ENCODE measurements around the gene CC2D1A.

The CC2D1A gene

DNA sequence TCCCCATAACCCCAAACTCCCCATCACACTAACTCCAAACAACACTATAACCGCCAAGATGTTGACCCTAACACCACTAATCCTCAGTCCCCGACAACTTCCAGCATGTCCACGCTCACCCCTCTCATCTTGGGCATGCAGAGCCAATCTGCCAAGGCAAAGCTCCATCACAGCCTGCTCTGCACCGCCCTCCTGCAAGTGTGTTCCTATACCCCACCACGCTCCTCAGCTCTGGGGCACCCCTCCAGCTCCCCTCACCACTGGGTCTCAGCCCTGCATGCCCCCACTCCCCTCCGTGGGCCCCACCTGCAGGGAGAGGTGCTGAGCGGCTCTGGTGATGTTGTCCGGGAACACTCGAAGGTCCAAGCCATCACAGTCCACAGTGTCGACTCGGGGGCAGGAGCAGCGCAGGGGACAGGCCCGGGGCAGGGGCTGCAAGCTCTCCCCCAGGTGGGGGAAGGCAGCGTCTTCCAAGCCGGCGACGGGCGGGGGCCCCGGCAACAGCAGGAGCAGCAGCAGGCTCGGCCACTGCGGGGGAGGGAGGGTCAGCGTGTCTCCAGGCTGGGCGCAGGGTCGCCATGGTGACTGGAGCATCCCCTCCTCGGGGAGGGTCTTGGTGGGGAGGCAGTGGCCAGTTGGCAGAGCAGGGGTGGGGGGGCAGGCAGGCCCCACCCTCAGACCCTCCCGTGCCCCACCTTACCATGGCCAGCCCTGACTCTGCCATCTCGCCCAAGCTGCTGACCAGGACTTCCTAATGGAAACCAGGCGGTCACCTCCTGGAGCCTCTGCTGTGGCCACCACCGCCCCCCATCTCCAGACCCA, 31.7 kb downstream of the CC2D1A start:
- no peak for DNase-seq (ENCODE audit: low spot score)

GRCh38 chr19:13938301-13939064, 32.5 kb downstream of the CC2D1A start, which contains the start of gene PODNL1:
TSS of gene PODNL1 (minus strand) at chr19:13938417. CDS start at chr19:13938181, 236 bp downstream.
- no peak for DNase-seq (ENCODE audit: low spot score)

DNA sequence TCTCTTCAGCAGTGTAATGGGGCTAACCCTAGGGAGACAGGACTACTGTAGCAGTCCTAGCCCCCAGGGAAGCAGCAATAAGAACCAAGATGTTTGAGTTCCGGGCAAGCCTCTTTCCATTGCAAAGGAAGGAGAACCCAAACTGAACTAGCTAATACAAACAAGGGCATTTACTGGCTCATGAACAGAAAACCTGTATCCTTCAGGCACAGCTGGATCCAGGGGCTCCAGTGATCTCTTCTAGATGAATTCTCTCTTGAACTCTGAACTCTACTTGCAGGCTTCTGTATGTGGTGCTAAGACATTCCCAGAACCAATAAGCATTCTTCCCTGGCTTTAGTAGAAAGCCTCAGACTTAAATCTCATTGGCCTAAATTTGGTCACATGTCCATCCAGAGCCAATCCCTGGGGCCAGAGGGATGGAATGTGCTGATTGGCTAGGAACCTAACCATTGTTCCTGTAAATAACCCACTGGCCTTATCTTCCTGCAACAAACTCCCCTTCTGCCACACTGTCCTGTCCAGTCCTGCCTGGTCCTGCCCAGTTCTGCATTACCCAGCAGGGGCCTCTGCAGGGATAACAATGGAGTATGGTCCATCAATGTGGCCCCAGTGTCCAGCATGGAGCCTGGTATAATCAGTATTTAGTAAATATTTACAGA, 36.2 kb downstream of the CC2D1A start:
- DNase-seq (ENCODE audit: low spot score), result no peak

- DNase-seq (ENCODE audit: low spot score), result no peak
Observed at GRCh38 chr19:13946414-13946813, 40.4 kb downstream of the CC2D1A start.

- DNase-seq (ENCODE audit: low spot score), result no peak
Observed at GRCh38 chr19:13951043-13951442, 45.0 kb downstream of the CC2D1A start.

- DNase-seq (ENCODE audit: low spot score), result no peak
Observed at GRCh38 chr19:13951799-13952153, 45.8 kb downstream of the CC2D1A start.

DNA sequence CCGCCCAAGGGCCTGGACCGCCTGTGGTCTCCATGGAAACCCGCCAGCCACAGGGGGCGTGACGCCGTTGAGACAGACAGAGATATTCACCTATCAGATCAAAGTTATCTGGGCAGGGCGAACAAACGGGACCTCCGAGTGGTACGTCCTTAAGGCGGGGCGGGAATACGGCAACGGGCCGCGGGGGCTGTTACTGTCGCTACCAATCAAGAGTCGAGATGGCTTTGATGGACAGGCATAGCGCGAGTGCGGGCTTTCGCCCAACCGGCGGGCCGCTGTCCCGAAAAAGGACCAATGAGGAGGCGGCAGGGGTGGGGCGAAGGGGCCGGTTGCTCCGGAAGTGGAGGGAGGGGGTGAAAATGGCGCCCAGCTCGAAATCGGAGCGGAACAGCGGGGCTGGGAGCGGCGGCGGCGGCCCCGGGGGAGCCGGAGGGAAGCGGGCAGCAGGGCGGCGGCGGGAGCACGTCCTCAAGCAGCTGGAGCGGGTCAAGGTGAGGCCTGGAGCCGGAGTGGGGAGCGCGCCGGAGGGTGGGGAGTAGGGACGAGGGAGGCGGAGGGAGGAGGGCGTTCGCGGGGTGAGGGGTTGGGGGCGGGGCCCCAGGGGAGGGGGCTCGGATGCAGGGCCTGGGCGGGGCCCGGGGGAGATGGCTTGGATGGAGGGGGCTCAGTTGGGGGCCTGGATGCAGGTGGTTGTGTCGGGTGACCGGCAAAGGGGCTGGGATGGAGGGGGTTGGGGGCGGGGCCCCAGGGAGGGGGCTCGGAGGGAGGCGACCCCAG, 46.3 kb downstream of the CC2D1A start, which contains the start of gene DCAF15:
Gene DCAF15, plus strand, starts transcription at position 356 of the 777 bp plus-strand sequence. Its CDS starts 4 bp downstream, at position 360.
- DNase-seq (ENCODE audit: low spot score), result peak; percentile 99

- DNase-seq (ENCODE audit: low spot score), result peak; percentile 67
Observed at GRCh38 chr19:13952931-13953531, 47.0 kb downstream of the CC2D1A start.

GRCh38 chr19:13954185-13954584, 48.2 kb downstream of the CC2D1A start:
- DNase-seq (ENCODE audit: low spot score), result no peak

- no peak for DNase-seq (ENCODE audit: low spot score)
Observed at GRCh38 chr19:13955662-13956364, 49.8 kb downstream of the CC2D1A start.

DNA sequence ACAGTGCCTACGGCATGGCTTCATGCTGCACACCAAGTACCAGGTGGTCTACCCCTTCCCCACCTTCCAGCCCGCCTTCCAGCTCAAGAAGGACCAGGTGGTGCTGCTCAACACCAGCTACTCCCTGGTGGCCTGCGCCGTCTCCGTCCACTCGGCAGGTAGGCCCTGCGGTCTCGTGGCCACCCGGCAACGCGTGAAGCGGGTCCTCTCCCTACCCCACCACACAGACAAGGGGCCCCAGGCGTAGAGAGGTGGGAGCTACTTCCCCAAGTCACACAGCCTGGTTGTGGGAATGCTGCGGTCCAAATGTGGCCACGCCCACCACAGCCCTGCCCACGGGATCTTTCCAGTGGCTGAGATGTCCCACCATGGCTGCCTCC, 50.4 kb downstream of the CC2D1A start:
- DNase-seq (ENCODE audit: low spot score), result no peak

GRCh38 chr19:13957051-13957450, 51.0 kb downstream of the CC2D1A start:
- peak; percentile 49 for DNase-seq (ENCODE audit: low spot score)

GRCh38 chr19:13958043-13958442, 52.0 kb downstream of the CC2D1A start:
- DNase-seq (ENCODE audit: low spot score), result peak; percentile 65

DNA sequence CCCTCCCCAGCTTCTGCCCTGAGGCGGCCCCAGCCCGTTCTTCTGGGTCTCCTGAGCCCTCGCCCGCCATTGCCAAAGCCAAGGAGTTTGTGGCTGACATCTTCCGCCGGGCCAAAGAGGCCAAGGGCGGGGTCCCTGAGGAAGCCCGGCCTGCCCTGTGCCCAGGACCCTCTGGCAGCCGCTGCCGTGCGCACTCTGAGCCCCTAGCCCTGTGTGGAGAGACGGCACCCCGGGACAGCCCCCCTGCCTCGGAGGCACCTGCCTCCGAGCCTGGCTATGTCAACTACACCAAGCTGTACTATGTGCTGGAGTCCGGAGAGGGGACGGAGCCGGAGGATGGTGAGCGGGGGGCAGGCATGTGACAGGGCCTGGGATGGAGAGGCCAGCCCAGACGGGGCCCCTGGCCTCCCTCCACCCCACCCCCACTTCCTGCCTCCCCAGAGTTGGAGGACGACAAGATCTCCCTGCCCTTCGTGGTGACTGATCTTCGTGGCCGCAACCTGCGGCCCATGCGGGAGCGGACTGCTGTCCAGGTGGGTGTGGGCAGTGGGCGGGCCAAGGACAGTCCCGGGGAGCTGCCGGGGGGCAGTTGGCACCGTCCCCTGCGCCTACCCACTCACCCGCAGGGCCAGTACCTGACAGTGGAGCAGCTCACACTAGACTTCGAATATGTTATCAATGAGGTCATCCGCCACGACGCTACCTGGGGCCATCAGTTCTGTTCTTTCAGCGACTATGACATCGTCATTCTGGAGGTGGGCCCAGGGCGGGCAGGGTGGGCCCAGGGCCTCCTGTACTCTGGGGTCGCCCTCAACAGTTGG, 53.4 kb downstream of the CC2D1A start:
- no peak for DNase-seq (ENCODE audit: low spot score)

DNA sequence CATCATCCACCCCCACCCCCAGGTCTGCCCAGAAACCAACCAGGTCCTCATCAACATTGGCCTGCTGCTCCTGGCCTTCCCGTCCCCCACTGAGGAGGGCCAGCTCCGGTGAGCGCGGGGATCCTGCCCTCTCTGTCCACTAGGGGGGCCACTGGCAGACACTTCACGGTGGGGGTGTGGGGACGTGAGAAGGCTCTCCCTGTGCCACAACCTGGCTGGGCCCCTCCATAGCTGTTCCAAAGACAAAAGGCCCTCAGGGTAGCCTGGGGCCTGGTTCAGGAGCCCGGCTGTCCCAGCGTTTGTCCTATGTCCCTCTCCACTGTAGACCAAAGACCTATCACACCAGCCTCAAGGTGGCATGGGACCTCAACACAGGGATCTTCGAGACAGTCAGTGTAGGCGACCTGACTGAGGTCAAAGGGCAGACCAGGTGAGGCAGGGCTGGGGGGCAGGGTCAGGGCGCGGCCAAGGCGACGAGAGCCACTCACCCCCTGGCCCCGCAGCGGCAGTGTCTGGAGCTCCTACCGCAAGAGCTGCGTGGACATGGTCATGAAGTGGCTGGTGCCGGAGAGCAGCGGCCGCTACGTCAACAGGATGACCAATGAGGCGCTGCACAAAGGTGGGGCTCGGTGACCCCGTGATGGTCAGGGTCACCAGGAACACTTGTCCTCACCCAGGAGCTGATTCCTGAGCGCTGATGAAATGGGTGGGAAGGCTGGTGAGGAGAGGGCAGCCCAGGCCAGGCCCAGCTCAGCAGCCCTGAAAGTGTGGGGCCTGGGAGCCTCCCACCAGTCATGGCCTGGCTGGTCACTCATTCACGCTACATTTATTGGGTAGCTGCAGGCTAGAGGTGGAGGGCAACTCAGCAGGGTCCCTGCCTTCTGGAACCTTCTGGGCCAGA, 54.2 kb downstream of the CC2D1A start:
- DNase-seq (ENCODE audit: low spot score), result no peak

- DNase-seq (ENCODE audit: low spot score), result no peak
Observed at GRCh38 chr19:13960863-13961784, 55.1 kb downstream of the CC2D1A start.

GRCh38 chr19:13961826-13962698, 56.1 kb downstream of the CC2D1A start:
- no peak for DNase-seq (ENCODE audit: low spot score)

All from hematopoietic multipotent progenitor cell treated with erythropoietin and hydrocortisone succinate and interleukin-3 and kit ligand, for 15 days (in vitro differentiated cells).